Endothelial cell of umbilical vein (primary cell): ENCODE results near the gene TPCN1. TPM values are rescaled to one million over a fixed set of nuclear protein-coding genes. Genes with fewer than 3 reads are reported as not detected.

Source experiments
- BruUV-seq: library from RNA; stranded (reverse); fragments of 400-500 nt; replicated peaks from 2 replicates; lab custom pipeline; 2021; lab: Mats Ljungman, UMichigan
- CTCF ChIA-PET: fragments of 300-600, 350-600 bp; sonication (Branson Sonifier 250); formaldehyde crosslinking; loops from one replicate; lab custom pipeline; 2021; ENCODE audit warnings: antibody characterized with exemption, inconsistent platforms; lab: Charles Lee
- POLR2A ChIA-PET: fragments of 300-600, 350-600 bp; sonication (Branson Sonifier 250); formaldehyde crosslinking; loops from one replicate; lab custom pipeline; 2021; ENCODE audit warnings: antibody characterized with exemption, inconsistent platforms; lab: Charles Lee
- DNase-seq: peaks from one replicate; pipeline ENCODE4 v3.0.0-alpha.2; 2011; ENCODE audit warnings: low read depth, low spot score
- FAIRE-seq: peaks from 2 replicates; lab custom pipeline; 2011; peaks lifted over from hg19 to GRCh38; lab: Jason Lieb, UNC
- H2AFZ ChIP-seq: 2 replicates; pipeline ENCODE4 v1.6.0; 2012; ENCODE audit warnings: low read depth, low read length, control low read depth, inconsistent platforms
- H3K27ac ChIP-seq: 2 replicates; pipeline ENCODE4 v1.5.1; 2011; ENCODE audit warnings: low read depth, mild to moderate bottlenecking, control low read depth, low read length, moderate library complexity; ENCODE audit not compliant: insufficient read depth
- H3K27me3 ChIP-seq, 2 experiments: 2 replicates each; pipeline versions ENCODE4 v1.6.0 to v1.6.1; 2011; ENCODE audit warnings: low read length in 2 of 2, mixed read lengths in 1 of 2; ENCODE audit not compliant: control insufficient read depth in 2 of 2, insufficient read depth in 2 of 2
- H3K36me3 ChIP-seq, 2 experiments: 2 replicates in 1 of 2; 3 replicates in 1 of 2; pipeline ENCODE4 v1.5.1; 2011; ENCODE audit warnings: low read length in 2 of 2, mild to moderate bottlenecking in 1 of 2, moderate library complexity in 1 of 2; ENCODE audit not compliant: control insufficient read depth in 2 of 2, insufficient read depth in 2 of 2; ENCODE audit errors: extremely low read depth in 1 of 2
- H3K4me1 ChIP-seq: 3 replicates; pipeline ENCODE4 v1.5.1; 2011; ENCODE audit warnings: mild to moderate bottlenecking, low read length; ENCODE audit not compliant: control insufficient read depth, insufficient read depth; ENCODE audit errors: extremely low read depth
- H3K4me2 ChIP-seq: 2 replicates; pipeline ENCODE4 v1.6.1; 2011; ENCODE audit warnings: low read length, control low read depth, mixed read lengths; ENCODE audit not compliant: insufficient read depth
- H3K4me3 ChIP-seq, 3 experiments: fragments of 200-600 bp in 1 of 3; sonication (generic), shearing (Covaris generic) in 1 of 3; replicated peaks in 1 of 3; 2 replicates each; pipeline ENCODE4 v1.5.1; 2011 to 2016; ENCODE audit warnings: control low read depth in 3 of 3, low read length in 3 of 3, mild to moderate bottlenecking in 2 of 3, inconsistent platforms in 1 of 3, low read depth in 1 of 3, moderate library complexity in 1 of 3; ENCODE audit not compliant: insufficient read depth in 1 of 3
- H3K79me2 ChIP-seq: 2 replicates; pipeline ENCODE4 v1.6.0; 2012; ENCODE audit warnings: low read length, inconsistent platforms; ENCODE audit not compliant: control insufficient read depth, insufficient read depth
- H3K9ac ChIP-seq: replicated peaks from 2 replicates; pipeline ENCODE3; 2011; ENCODE audit warnings: low read length, control low read depth; ENCODE audit not compliant: insufficient read depth; ENCODE audit errors: extremely low read depth
- H3K9me1 ChIP-seq: replicated peaks from 3 replicates; pipeline ENCODE4 v1.6.0; 2011; ENCODE audit warnings: mild to moderate bottlenecking, low read length; ENCODE audit not compliant: control insufficient read depth, insufficient read depth; ENCODE audit errors: extremely low read depth
- H3K9me3 ChIP-seq: replicated peaks from 2 replicates; pipeline ENCODE4 v1.5.1; 2012; ENCODE audit warnings: low read length, inconsistent platforms; ENCODE audit not compliant: control insufficient read depth, insufficient read depth
- H4K20me1 ChIP-seq: replicated peaks from 2 replicates; pipeline ENCODE3; 2011; ENCODE audit warnings: mild to moderate bottlenecking, low read length; ENCODE audit not compliant: control insufficient read depth, insufficient read depth; ENCODE audit errors: extremely low read depth
- CTCF ChIP-seq, 2 donors: IDR thresholded peaks; 1 replicate in 1 of 2; 2 replicates in 1 of 2; pipeline ENCODE4 v1.5.1; 2011; ENCODE audit warnings: low read length in 2 of 2, mild to moderate bottlenecking in 2 of 2, moderate library complexity in 2 of 2, control low read depth in 1 of 2, inconsistent platforms in 1 of 2, low read depth in 1 of 2; ENCODE audit not compliant: insufficient read depth in 1 of 2; ENCODE audit errors: extremely low read depth in 1 of 2
- EZH2 ChIP-seq: IDR thresholded peaks from 2 replicates; pipeline ENCODE4 v1.6.1; 2012; ENCODE audit warnings: borderline replicate concordance, low read depth, mild to moderate bottlenecking, moderate library complexity, low read length, inconsistent platforms; ENCODE audit not compliant: severe bottlenecking
- FOS ChIP-seq: IDR thresholded peaks from 2 replicates; pipeline ENCODE4 v1.6.1; 2011; ENCODE audit warnings: mild to moderate bottlenecking, low read length, moderate library complexity, borderline replicate concordance; ENCODE audit not compliant: insufficient read depth
- GATA2 ChIP-seq: IDR thresholded peaks from 2 replicates; pipeline ENCODE4 v1.7.0; 2011; ENCODE audit warnings: low read depth, mild to moderate bottlenecking, moderate library complexity, mixed read lengths, low read length; ENCODE audit not compliant: insufficient read length, insufficient read depth
- JUN ChIP-seq: IDR thresholded peaks from 2 replicates; pipeline ENCODE4 v1.6.1; 2011; ENCODE audit warnings: borderline replicate concordance, low read depth; ENCODE audit not compliant: insufficient read length, insufficient read depth
- MAX ChIP-seq: IDR thresholded peaks from 2 replicates; pipeline ENCODE4 v1.6.1; 2011; ENCODE audit not compliant: insufficient read depth, insufficient read length
- MYC ChIP-seq: IDR thresholded peaks from one replicate; pipeline ENCODE4 v1.6.1; 2011; ENCODE audit warnings: mild to moderate bottlenecking, low read depth, low read length
- POLR2A ChIP-seq: IDR thresholded peaks from 2 replicates; pipeline ENCODE4 v1.6.1; 2012; ENCODE audit warnings: low read depth, mild to moderate bottlenecking, control low read depth, low read length
- POLR2AphosphoS5 ChIP-seq: IDR thresholded peaks from 2 replicates; pipeline ENCODE4 v1.6.1; 2012; ENCODE audit warnings: low read depth, mild to moderate bottlenecking, control low read depth, low read length, moderate library complexity; ENCODE audit not compliant: insufficient read depth
- dilution Hi-C: fragments of 300-500 bp; cut with MboI; formaldehyde crosslinking; loops from one replicate; pipeline ENCODE4 v1.15.0; 2019; ENCODE audit warnings: low sequenced_read_pairs; ENCODE audit not compliant: extremely low pct_ligation_motif_present
- intact Hi-C: fragments of 100-400 bp; cut with micrococcal nuclease; formaldehyde crosslinking; loops from one replicate; pipeline ENCODE4 v1.10.0; 2022
- polyA plus RNA-seq, 4 experiments: library from polyadenylated mRNA; depleted of rRNA in 3 of 4; stranded (reverse) in 3 of 4; unstranded in 1 of 4; fragments of >200 nt; gene quantifications; 2 replicates each; pipeline versions ENCODE4 v1.2.1 to v1.2.3, GENCODE V29; 2011 to 2012; ENCODE audit warnings: missing spikeins in 1 of 4
- total RNA-seq: library from RNA; stranded (reverse); gene quantifications from 2 replicates; pipeline ENCODE4 v1.2.3, GENCODE V29; 2021

TPCN1 gene
- total and polyA plus RNA-seq, 2 donors (not counting 3 experiments of a cell fraction or from before 2014, with no cell fraction given): 19.5 to 28.3 TPM

GRCh38 chr12:113261847-113262470 is 40.7 kb downstream of the TPCN1 start:
- POLR2A ChIA-PET: no interaction called here
- Histone ChIP-seq H3K9ac (no peak overlapping the region), H3K27me3 (no peaks in the 10 kb centered on the region), H3K4me1 (peaks cover 13% of the 10 kb centered on the region), H3K36me3 (peaks cover 0 to 7% of the 10 kb centered on the region in 2 experiments), H3K4me2 (no peak overlapping the region), H3K79me2 (no peaks in the 10 kb centered on the region), H3K9me3 (no peaks in the 10 kb centered on the region), H4K20me1 (no peaks in the 10 kb centered on the region), H3K27ac (no peak overlapping the region), H3K4me3 (no peak overlapping the region), H2AFZ (no peak overlapping the region), H3K9me1 (no peaks in the 10 kb centered on the region)
- DNase-seq (no peak), FAIRE-seq (no peak)
- no TSS peak for BruUV-seq
- CTCF ChIA-PET: no interaction called here
- intact Hi-C loops: loop anchor here (2.0 kb wide), 1 partner anchor 15 kb away; no protein-coding TSS in a partner anchor
- TF ChIP-seq POLR2A (no peak), CTCF (IDR thresholded peaks at IDR 0.05; ENCODE audit: extremely low read depth in 1 of 2, insufficient read depth in 1 of 2, low read depth in 1 of 2, low read length in 2 of 2) (no peak), GATA2 (no peak)
- dilution Hi-C loops: no loop called here

GRCh38 chr12:113262710-113263109 is 41.4 kb downstream of the TPCN1 start:
- H3K4me2 ChIP-seq: no peak overlapping the region
- H3K4me1 ChIP-seq: peaks cover 13% of the 10 kb centered on the region
- no peaks in the 10 kb centered on the region for H3K27me3 ChIP-seq
- TF ChIP-seq POLR2AphosphoS5 (no peak), GATA2 (no peak), MYC (no peak), JUN (no peak), CTCF (IDR thresholded peaks at IDR 0.05; ENCODE audit: extremely low read depth in 1 of 2, insufficient read depth in 1 of 2, low read depth in 1 of 2, low read length in 2 of 2) (no peak), FOS (no peak), POLR2A (no peak), EZH2 (no peak), MAX (no peak)
- DNase-seq (no peak), FAIRE-seq (no peak)
- no peak overlapping the region for H2AFZ ChIP-seq
- ChIA-PET POLR2A (no interaction called here), CTCF (no interaction called here)
- H3K9me1 ChIP-seq: no peaks in the 10 kb centered on the region
- H3K36me3 ChIP-seq: peaks cover 0 to 7% of the 10 kb centered on the region in 2 experiments
- dilution Hi-C loops: no loop called here
- H3K9ac ChIP-seq: no peak overlapping the region
- intact Hi-C loops: no loop called here
- H3K79me2 ChIP-seq: no peaks in the 10 kb centered on the region
- no peaks in the 10 kb centered on the region for H3K9me3 ChIP-seq
- no peaks in the 10 kb centered on the region for H4K20me1 ChIP-seq
- BruUV-seq: no TSS peak
- no peak overlapping the region for H3K4me3 ChIP-seq
- no peak overlapping the region for H3K27ac ChIP-seq
